NT2/D1 (cell line): Measurements from ENCODE around the gene NDUFA9.

Experiments
- DNase-seq: peaks from one replicate; pipeline ENCODE4 v3.0.0-alpha.2; 2011; ENCODE audit warnings: low read depth, low spot score
- H3K27me3 ChIP-seq: 2 replicates; pipeline ENCODE4 v1.6.0; 2011; ENCODE audit warnings: mild to moderate bottlenecking; ENCODE audit not compliant: insufficient read length, insufficient read depth
- H3K36me3 ChIP-seq: 2 replicates; pipeline ENCODE4 v1.6.1; 2011; ENCODE audit warnings: mild to moderate bottlenecking, low read length, mixed read lengths; ENCODE audit not compliant: insufficient read depth, insufficient read length
- H3K4me1 ChIP-seq: 2 replicates; pipeline ENCODE4 v1.5.1; 2011; ENCODE audit not compliant: insufficient read depth, insufficient read length
- H3K4me3 ChIP-seq: 2 replicates; pipeline ENCODE4 v1.5.1; 2011; ENCODE audit warnings: low read depth; ENCODE audit not compliant: insufficient read length
- H3K9ac ChIP-seq: 2 replicates; pipeline ENCODE4 v1.6.0; 2011; ENCODE audit warnings: low read depth; ENCODE audit not compliant: insufficient read length
- H3K9me3 ChIP-seq: 2 replicates; pipeline ENCODE4 v1.5.1; 2011; ENCODE audit warnings: mild to moderate bottlenecking, low read length; ENCODE audit not compliant: insufficient read depth
- SUZ12 ChIP-seq: IDR thresholded peaks from 2 replicates; pipeline ENCODE4 v1.6.1; 2011; ENCODE audit not compliant: insufficient read length, insufficient read depth; ENCODE audit errors: extremely low read depth
- YY1 ChIP-seq: IDR thresholded peaks from 2 replicates; pipeline ENCODE4 v1.6.1; 2011; ENCODE audit not compliant: insufficient read length, insufficient read depth
- ZNF274 ChIP-seq: IDR thresholded peaks from 2 replicates; pipeline ENCODE4 v1.6.1; 2011; ENCODE audit warnings: mild to moderate bottlenecking, low read depth, low read length

NDUFA9 gene

GRCh38 chr12:4615667-4616066 is 33.2 kb upstream of the NDUFA9 start:
- Histone ChIP-seq H3K36me3 (peaks cover 47% of the 10 kb centered on the region), H3K4me3 (no peak overlapping the region), H3K4me1 (no peaks in the 10 kb centered on the region), H3K27me3 (no peaks in the 10 kb centered on the region), H3K9ac (no peak overlapping the region), H3K9me3 (no peaks in the 10 kb centered on the region)
- DNase-seq = no peak
- no peak for TF ChIP-seq SUZ12
- no peak for TF ChIP-seq ZNF274
- TF ChIP-seq YY1 = no peak

- no peaks in the 10 kb centered on the region for H3K4me1 ChIP-seq
- no peak for DNase-seq
- no peaks in the 10 kb centered on the region for H3K36me3 ChIP-seq
- H3K4me3 ChIP-seq = no peak overlapping the region
- H3K9ac ChIP-seq = no peak overlapping the region
- peaks cover 2% of the 10 kb centered on the region; the same call in 1 of the 2 replicates for H3K9me3 ChIP-seq
- no peaks in the 10 kb centered on the region for H3K27me3 ChIP-seq
- TF ChIP-seq YY1 (no peak), ZNF274 (no peak), SUZ12 (no peak)
Observed at GRCh38 chr12:4621511-4621910, 27.4 kb upstream of the NDUFA9 start.

- no peaks in the 10 kb centered on the region for H3K36me3 ChIP-seq
- peaks cover 31% of the 10 kb centered on the region for H3K9me3 ChIP-seq
- no peak for DNase-seq
- no peak overlapping the region for H3K9ac ChIP-seq
- H3K27me3 ChIP-seq = no peaks in the 10 kb centered on the region
- TF ChIP-seq ZNF274 (no peak), YY1 (no peak), SUZ12 (no peak)
- H3K4me1 ChIP-seq = no peaks in the 10 kb centered on the region
- H3K4me3 ChIP-seq = no peak overlapping the region
Observed at GRCh38 chr12:4626543-4626942, 22.4 kb upstream of the NDUFA9 start.

GRCh38 chr12:4628406-4628805 is 20.5 kb upstream of the NDUFA9 start:
- no peaks in the 10 kb centered on the region for H3K4me1 ChIP-seq
- TF ChIP-seq YY1 (no peak), ZNF274 (no peak), SUZ12 (no peak)
- no peak overlapping the region for H3K4me3 ChIP-seq
- H3K36me3 ChIP-seq = no peaks in the 10 kb centered on the region
- DNase-seq = no peak
- H3K27me3 ChIP-seq = no peaks in the 10 kb centered on the region
- H3K9ac ChIP-seq = no peak overlapping the region
- H3K9me3 ChIP-seq = peaks cover 31% of the 10 kb centered on the region

- no peak overlapping the region for H3K9ac ChIP-seq
Observed at GRCh38 chr12:4630262-4630661, 18.7 kb upstream of the NDUFA9 start.

GRCh38 chr12:4643747-4644146 is 5.2 kb upstream of the NDUFA9 start:
- H3K36me3 ChIP-seq = no peaks in the 10 kb centered on the region
- no peaks in the 10 kb centered on the region for H3K27me3 ChIP-seq
- no peaks in the 10 kb centered on the region; the same call in 1 of the 2 replicates for H3K9me3 ChIP-seq
- H3K9ac ChIP-seq = no peak overlapping the region
- H3K4me3 ChIP-seq = no peak overlapping the region
- DNase-seq = no peak
- TF ChIP-seq SUZ12 = no peak
- TF ChIP-seq ZNF274 = no peak
- no peak for TF ChIP-seq YY1
- H3K4me1 ChIP-seq = no peaks in the 10 kb centered on the region

More at GRCh38 chr12:4630262-4630661, 18.7 kb upstream of the NDUFA9 start:
- Histone ChIP-seq H3K4me3 (no peak overlapping the region), H3K27me3 (no peaks in the 10 kb centered on the region), H3K9me3 (peaks cover 31% of the 10 kb centered on the region), H3K36me3 (no peaks in the 10 kb centered on the region), H3K4me1 (no peaks in the 10 kb centered on the region)
- no peak for TF ChIP-seq YY1
- TF ChIP-seq SUZ12 = no peak
- TF ChIP-seq ZNF274 = no peak
- peak; percentile 90 for DNase-seq

GRCh38 chr12:4645023-4645422 is 3.9 kb upstream of the NDUFA9 start:
- Histone ChIP-seq H3K4me3 (no peak overlapping the region), H3K36me3 (no peaks in the 10 kb centered on the region), H3K4me1 (no peaks in the 10 kb centered on the region), H3K9me3 (no peaks in the 10 kb centered on the region; the same call in 1 of the 2 replicates), H3K9ac (no peak overlapping the region), H3K27me3 (no peaks in the 10 kb centered on the region)
- DNase-seq = peak; percentile 63
- no peak for TF ChIP-seq YY1
- no peak for TF ChIP-seq SUZ12
- TF ChIP-seq ZNF274 = no peak

- Histone ChIP-seq H3K27me3 (no peaks in the 10 kb centered on the region), H3K4me1 (no peaks in the 10 kb centered on the region), H3K9ac (peak overlapping the region; percentile 94), H3K36me3 (peaks cover 4% of the 10 kb centered on the region), H3K4me3 (peak overlapping the region; percentile 88), H3K9me3 (no peaks in the 10 kb centered on the region)
- TF ChIP-seq ZNF274 (no peak), SUZ12 (no peak), YY1 (no peak)
- no peak for DNase-seq
Observed at GRCh38 chr12:4648104-4648500, 812 bp upstream of the NDUFA9 start.
